Measurements from ENCODE around the gene KRT5. TPM values are rescaled to one million over a fixed set of nuclear protein-coding genes. Genes with fewer than 3 reads are reported as not detected.

The KRT5 gene
- total RNA-seq, 1 donor from 2014 or later, result not detected

GRCh38 chr12:52539083-52539820 lies 19.1 kb upstream of the KRT5 start:
- intact Hi-C loops (cut with micrococcal nuclease), result no loop called here

- intact Hi-C loops (cut with micrococcal nuclease), result no loop called here
These were observed 16.9 kb upstream of the KRT5 start for GRCh38 chr12:52537101-52537500.

DNA sequence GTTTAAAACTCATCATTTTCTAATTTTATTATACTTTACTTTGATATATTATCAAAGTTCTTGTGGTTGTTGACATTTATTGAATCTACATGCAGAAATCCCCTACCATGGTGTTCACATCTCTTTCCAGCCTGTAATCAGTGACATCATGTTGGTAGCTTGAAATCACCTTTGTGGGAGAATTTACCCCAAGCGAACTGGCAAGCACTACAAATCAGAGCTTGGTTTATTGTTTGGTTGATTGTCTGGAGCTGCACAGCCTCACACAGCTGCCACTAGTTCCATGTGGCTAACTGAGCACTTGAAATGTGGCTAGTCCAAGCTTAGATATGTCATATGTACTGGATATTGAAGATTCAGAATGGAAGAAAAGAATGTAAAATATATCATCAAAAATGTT lies 15.4 kb upstream of the KRT5 start:
- intact Hi-C loops (cut with micrococcal nuclease), result no loop called here

DNA sequence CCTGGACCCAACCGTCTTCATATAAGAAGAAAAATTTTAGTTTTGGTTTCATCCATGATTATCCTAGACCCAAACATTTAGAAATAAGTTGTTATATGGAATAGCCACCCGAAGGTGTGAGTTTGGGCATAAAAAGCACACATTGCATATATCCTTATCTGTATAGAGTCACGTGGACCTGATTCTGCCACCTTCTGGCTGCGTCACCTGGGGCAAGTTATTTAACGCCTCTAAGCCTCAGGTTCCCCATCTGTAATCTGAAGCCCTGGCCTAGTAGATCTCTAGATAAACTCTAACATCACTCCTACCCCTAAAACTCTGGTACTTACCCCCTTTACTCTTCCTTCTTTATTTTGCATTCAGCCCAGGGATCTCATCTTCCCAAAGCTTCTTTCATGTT lies 14.3 kb upstream of the KRT5 start:
- intact Hi-C loops (cut with micrococcal nuclease), result no loop called here

- intact Hi-C loops (cut with micrococcal nuclease), result no loop called here
These were observed 13.7 kb upstream of the KRT5 start for GRCh38 chr12:52533686-52534470.

DNA sequence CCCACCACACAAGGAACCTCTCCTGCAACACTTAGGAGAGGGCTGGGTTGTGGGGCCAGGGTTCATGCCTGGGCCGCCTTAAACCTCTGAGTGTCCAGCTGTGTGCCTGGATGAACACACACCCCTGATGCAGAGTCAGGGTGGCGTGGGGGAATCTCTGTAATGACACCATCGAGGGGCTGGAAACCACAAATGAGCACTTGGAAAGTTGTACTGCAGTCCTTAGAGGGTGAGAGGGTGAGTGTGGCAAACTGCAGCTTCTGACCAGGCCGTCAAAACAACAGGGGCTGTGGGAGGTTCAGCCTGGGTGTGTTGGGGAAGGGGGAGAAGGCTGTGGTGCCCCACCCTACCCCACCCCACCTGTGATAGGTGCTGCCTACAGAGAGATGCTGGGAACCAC lies 12.4 kb upstream of the KRT5 start:
- intact Hi-C loops (cut with micrococcal nuclease), result no loop called here

- intact Hi-C loops (cut with micrococcal nuclease), result no loop called here
These were observed 11.5 kb upstream of the KRT5 start for GRCh38 chr12:52531566-52532300.

DNA sequence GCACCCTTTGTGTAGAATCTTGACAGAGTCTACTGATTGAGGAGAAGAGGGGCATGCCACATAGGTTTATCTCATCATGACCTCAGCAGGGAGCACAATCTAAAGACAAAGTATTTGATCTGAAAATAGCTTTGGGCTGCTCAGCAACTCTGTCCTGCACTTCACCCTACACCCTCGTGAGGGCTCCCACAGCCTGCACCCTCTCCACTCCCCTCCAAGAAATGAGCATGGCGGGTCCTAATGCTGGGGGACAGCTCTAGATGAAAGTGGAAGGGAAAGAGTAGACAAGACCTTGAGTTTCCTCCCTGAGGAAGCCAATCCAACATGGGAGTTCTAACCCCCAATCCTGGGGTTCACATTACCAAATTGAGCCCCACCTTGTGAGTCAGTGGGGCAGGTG lies 10.7 kb upstream of the KRT5 start:
- intact Hi-C loops (cut with micrococcal nuclease), result no loop called here

DNA sequence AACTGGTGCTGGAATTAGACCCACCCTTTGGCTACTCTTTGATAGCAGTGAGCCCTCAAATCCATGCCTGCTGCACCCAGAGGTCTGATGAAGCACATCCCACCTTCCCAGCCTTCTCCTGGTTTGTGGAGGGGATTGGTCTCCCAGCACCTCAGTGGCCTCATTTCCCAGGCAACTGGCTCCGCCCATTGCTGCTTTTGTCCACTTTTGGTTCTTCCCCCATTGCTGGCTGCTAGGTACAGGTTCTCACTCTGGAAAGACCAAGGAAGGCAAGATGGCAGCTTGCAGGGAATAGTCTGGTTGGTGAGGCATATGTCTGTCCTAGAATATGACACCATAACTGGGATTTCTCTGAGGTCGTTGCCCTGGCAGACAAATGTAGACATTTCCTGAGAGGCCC lies 10.2 kb upstream of the KRT5 start:
- intact Hi-C loops (cut with micrococcal nuclease), result no loop called here

DNA sequence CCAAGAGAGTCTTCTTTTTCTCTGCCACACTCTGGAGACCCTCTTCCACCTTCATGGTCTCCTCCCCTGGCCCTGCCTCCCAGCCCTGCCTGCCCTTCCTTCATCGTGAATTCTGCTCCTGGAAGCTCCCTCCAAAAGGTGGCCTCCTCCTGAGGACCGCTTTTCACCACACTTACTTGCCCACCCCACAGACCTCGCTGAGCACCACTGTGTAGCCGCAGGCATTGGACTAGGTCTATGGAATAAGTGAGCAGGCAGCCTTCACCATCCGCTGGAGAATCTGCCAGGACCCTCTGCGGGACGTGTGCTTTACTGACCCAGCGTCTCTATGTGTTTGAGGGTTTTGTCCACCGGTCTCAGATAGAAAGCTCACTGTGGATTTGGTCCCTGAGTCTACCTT lies 9.7 kb upstream of the KRT5 start:
- intact Hi-C loops (cut with micrococcal nuclease), result no loop called here

- intact Hi-C loops (cut with micrococcal nuclease), result no loop called here
These were observed 9.2 kb upstream of the KRT5 start for GRCh38 chr12:52529417-52529816.

DNA sequence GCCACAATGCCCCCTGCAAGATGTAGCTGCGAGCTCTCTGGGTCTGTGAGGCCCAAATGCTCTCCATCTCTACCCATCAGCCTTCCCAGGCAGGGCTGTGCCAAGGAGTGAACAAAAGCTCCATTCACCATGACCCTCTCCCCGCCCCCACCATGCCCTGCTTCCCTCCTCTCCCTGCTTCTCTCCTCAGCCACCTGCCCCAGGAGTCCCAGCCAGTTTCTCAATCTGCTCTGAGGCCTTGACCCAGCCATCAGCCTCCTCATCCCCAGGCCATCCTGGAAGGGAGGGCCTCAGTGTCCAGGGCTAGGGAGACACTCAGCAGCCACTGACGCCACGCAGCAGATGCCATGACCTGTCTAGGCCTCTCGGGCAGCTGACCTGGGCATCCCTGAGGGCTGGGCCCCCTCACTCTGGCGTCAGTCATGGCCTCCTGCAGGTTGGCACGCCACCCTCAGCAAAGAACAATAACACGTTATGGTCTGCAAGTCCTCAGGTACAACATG lies 8.5 kb upstream of the KRT5 start:
- intact Hi-C loops (cut with micrococcal nuclease), result no loop called here

- intact Hi-C loops (cut with micrococcal nuclease), result no loop called here
These were observed 7.1 kb upstream of the KRT5 start for GRCh38 chr12:52527121-52527800.

DNA sequence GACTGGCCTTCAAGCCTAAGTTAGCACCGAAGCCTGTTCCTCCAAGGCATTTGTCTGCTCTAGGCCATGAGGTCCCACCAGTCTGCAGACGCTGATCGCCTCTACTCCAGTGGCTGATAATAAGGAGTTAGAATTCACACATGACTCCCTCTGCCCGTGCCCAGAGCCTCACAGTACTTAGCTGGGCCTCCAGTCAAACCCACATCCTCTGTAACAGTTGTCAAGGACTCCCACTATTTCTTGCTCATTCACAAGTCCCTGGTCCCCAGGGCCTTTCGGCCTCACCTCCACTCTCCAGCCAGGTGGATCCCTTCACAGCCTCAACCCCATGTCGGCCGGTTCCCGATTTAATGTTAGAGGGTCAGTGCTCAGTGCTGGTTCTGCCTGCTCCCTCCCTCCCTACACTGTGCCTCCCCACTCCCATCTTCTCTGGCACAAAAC lies 6.3 kb upstream of the KRT5 start:
- intact Hi-C loops (cut with micrococcal nuclease), result no loop called here

DNA sequence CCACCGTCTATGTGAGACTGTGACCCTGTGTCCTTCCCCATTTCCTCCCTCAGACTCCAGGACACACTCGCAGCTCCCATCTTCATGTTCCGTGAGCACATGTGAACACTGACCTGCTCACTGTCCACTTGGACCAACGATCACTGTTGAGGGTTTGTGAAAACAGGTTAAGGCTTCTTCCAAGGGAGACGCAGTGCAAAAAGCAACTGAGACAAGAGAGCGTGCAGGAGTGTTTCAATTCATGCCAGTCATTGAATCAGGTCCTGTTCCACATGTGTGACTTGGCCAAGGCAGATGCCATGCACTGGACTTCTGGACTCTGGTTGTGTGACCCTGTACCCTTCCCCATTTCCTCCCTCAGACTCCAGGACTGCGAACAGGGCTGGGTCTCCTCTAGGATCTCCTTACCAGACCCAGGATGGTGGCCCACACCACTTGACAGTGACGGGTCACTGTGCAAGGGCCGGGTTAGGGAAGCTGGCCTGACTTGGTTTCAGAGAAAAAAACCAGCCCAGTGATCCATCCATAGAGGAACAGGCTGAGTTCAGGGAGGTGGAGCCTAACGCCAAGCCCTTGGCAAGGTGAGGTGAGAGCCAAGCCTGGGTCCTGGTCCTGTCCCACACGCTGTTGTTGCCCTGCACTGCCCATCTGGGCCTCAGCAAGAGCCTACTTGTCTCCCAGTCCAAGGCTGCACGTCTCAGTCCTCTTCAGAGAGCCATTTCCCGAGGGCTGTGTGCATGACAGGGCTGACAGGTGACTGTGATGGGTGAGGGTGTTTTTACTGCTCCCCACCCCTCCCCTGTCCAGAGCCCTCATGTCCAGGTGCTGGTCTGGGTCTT lies 5.7 kb upstream of the KRT5 start:
- intact Hi-C loops (cut with micrococcal nuclease), result no loop called here

GRCh38 chr12:52524898-52525591 lies 4.9 kb upstream of the KRT5 start:
- intact Hi-C loops (cut with micrococcal nuclease), result no loop called here

- intact Hi-C loops (cut with micrococcal nuclease), result no loop called here
These were observed 4.2 kb upstream of the KRT5 start for GRCh38 chr12:52524241-52524897.

- intact Hi-C loops (cut with micrococcal nuclease), result no loop called here
These were observed 3.6 kb upstream of the KRT5 start for GRCh38 chr12:52523824-52524223.

DNA sequence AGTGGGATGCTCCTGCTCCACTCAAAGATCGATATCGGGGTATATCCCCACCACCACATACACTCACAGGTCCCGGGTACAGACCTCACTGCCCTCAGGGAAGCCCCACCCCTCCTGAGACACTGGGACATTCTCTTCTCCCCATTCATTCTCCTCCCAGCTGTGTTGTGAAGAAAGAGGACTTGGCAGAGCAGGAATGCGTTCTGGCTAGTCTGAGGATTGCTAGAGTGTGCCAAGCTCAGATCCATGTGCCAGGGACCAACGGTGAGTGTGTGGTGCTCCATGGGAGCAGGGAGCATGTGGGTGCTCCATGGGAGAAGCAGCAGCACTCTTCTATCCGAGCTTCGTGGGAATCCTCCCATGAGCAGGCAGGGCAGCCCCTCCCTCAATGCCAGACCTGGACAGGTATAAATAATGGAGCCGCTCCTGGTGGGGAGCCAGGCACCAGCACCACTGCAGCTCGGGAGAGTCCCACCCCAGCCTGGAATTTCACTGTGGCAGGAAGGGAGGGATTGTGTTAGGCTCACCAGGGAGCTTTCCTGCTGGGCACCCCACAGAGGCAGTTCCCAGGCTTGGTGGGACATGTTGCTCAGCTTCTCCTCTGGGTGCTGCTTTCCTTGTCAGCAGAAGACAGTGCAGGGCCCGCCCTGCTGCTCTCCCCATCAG lies 2.3 kb upstream of the KRT5 start:
- intact Hi-C loops (cut with micrococcal nuclease), result no loop called here
